GM18861 (cell line): ENCODE data around the gene DISP1.

Experiments used
- ATAC-seq: cut with Tn5 transposase; IDR thresholded peaks from one replicate; pipeline ENCODE4 v1.9.1; 2021; ENCODE audit not compliant: unreplicated experiment

Gene DISP1

GRCh38 chr1:222852326-222852725 is 37.5 kb downstream of the DISP1 start:
- ATAC-seq: no peak

- no peak for ATAC-seq
Measured at GRCh38 chr1:222861062-222861461, 46.2 kb downstream of the DISP1 start.
